ENCODE data around the gene HYKK.
A peak's percentile ranks its signal among the peaks of the same experiment; 100 is the strongest.

Gene HYKK, protein sequence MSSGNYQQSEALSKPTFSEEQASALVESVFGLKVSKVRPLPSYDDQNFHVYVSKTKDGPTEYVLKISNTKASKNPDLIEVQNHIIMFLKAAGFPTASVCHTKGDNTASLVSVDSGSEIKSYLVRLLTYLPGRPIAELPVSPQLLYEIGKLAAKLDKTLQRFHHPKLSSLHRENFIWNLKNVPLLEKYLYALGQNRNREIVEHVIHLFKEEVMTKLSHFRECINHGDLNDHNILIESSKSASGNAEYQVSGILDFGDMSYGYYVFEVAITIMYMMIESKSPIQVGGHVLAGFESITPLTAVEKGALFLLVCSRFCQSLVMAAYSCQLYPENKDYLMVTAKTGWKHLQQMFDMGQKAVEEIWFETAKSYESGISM

DNA sequence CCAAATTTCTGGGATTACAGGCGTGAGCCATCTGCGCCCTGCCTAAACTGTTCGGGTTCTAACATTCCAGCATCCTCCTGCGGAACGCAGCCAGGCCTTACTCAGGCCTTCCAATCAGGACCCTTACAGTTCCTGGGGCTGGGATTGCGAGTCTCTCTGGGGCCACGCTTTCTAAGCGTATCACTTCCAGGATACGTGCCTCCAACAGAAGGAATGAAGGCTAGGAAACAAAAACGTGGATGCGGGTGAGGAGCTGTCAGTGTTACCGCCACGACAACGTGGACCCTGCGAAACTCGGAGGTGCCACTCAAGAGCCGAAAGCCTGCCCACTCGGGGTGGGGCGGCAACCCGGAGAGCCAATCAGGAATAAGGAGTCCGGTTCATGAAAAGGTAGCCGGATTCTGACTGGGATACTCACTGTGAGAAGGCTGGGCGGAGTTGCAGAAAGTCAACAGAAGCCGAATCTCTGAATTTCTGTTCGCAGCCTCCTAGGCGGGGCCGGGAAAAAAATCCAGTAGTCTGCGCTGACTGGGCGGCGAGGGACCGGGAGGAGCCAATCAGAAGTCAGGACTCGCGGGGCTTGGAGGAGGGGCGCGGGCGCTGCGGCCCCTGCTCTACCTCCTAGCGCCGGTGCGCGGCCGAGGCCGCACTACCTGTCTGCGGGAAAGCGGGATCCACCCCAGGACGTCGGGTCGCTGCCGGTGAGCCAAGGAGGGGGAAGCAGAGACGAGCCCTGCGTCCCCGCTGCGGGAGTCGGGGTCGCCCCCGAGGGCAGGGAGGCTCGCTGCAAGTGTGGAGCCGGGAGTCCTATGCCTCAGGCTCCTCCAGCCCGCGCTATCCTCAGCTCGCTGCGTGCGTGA is at the start of gene HYKK:
Gene HYKK, plus strand, starts transcription at position 607 of the 860 bp plus-strand sequence. CDS start 5,512 bp downstream, outside the sequence.
- H3K4me3 ChIP-seq (ENCODE audit: insufficient read length, low read depth) = peak within 1 kb of the TSS; percentile 87
- no peak for TF ChIP-seq SUZ12 (IDR thresholded peaks at IDR 0.05; ENCODE audit: extremely low read depth, insufficient read depth, insufficient read length)
- TF ChIP-seq YY1 (IDR thresholded peaks at IDR 0.05; ENCODE audit: insufficient read depth, insufficient read length) = no peak
- no peak for TF ChIP-seq ZNF274 (IDR thresholded peaks at IDR 0.05; ENCODE audit: low read depth, low read length)
- H3K4me1 ChIP-seq (ENCODE audit: insufficient read depth, insufficient read length) = no peaks in the 10 kb centered on the region
- peak within 1 kb of the TSS; percentile 88 for H3K9ac ChIP-seq (ENCODE audit: insufficient read length, low read depth)
- H3K9me3 ChIP-seq (ENCODE audit: insufficient read depth, low read length) = peaks cover 12% of the 10 kb centered on the region; the same call in 1 of the 2 replicates
- no peaks in the 10 kb centered on the region for H3K36me3 ChIP-seq (ENCODE audit: insufficient read depth, insufficient read length, low read length)
- peaks cover 27% of the 10 kb centered on the region for H3K27me3 ChIP-seq (ENCODE audit: insufficient read depth, insufficient read length)
- peak; percentile 96 for DNase-seq (ENCODE audit: low read depth, low spot score)

DNA sequence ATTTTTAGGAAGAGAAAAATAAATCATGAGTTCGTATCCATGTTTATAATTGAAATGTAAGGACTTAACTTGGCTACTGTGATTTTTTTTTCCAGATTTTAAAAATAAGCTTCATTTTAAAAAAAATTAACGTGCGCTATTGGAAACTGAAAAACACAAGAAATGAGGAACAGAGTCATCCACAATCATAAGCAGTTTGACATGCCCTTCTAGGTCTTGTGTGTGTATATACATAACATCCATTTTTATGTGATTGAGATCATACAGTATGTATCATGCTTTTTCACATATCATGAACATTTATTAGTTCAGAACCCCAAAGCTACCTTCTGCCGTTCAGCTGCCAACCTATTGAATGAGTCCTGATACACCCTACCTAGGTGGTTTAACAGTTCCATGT is 46.6 kb upstream of the HYKK start:
- no peak for DNase-seq (ENCODE audit: low read depth, low spot score)
- TF ChIP-seq SUZ12 (IDR thresholded peaks at IDR 0.05; ENCODE audit: extremely low read depth, insufficient read depth, insufficient read length) (no peak), YY1 (IDR thresholded peaks at IDR 0.05; ENCODE audit: insufficient read depth, insufficient read length) (no peak), ZNF274 (IDR thresholded peaks at IDR 0.05; ENCODE audit: low read depth, low read length) (no peak)
- H3K36me3 ChIP-seq (ENCODE audit: insufficient read depth, insufficient read length, low read length) = peaks cover 44% of the 10 kb centered on the region

DNA sequence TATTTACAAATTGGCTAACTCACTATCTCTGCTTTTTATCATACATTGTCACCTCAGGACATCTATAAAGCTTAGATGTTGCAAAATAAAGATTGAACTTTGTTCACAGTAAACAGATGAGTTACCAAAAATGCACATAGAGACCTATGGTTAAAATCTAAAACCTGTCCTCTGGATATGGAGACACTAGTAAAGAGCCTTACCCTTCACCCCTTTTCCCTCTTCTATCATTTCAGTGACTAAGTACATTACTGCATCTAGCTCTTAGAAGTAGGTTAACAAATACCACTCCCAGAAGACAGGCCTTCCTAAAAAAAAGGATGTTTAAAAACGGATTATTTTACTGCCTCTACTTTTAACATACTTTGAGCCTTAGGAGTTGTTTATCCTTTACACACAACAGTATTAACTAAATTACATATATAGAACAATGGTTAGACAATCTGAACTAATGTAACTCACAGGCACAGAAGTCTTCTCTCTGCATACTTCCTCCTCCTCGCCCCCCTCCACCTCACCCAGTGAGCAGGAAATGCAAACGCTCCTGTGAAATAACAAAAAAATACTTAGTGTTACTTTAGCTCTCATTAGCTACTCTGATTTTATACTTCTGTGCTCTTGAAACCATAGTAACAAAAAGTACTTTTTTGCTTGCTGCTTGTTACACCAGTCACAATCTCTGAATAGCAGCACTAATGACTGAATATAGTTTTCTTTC is 46.0 kb upstream of the HYKK start:
- Histone ChIP-seq H3K4me3 (ENCODE audit: insufficient read length, low read depth) (no peak overlapping the region), H3K4me1 (ENCODE audit: insufficient read depth, insufficient read length) (no peaks in the 10 kb centered on the region), H3K9me3 (ENCODE audit: insufficient read depth, low read length) (no peaks in the 10 kb centered on the region), H3K36me3 (ENCODE audit: insufficient read depth, insufficient read length, low read length) (peaks cover 49% of the 10 kb centered on the region), H3K27me3 (ENCODE audit: insufficient read depth, insufficient read length) (no peaks in the 10 kb centered on the region), H3K9ac (ENCODE audit: insufficient read length, low read depth) (no peak overlapping the region)
- no peak for DNase-seq (ENCODE audit: low read depth, low spot score)
- no peak for TF ChIP-seq ZNF274 (IDR thresholded peaks at IDR 0.05; ENCODE audit: low read depth, low read length)
- TF ChIP-seq YY1 (IDR thresholded peaks at IDR 0.05; ENCODE audit: insufficient read depth, insufficient read length) = no peak
- TF ChIP-seq SUZ12 (IDR thresholded peaks at IDR 0.05; ENCODE audit: extremely low read depth, insufficient read depth, insufficient read length) = no peak

More for the DNA sequence above, 46.6 kb upstream of the HYKK start:
- Histone ChIP-seq H3K27me3 (ENCODE audit: insufficient read depth, insufficient read length) (no peaks in the 10 kb centered on the region), H3K9me3 (ENCODE audit: insufficient read depth, low read length) (no peaks in the 10 kb centered on the region), H3K4me1 (ENCODE audit: insufficient read depth, insufficient read length) (no peaks in the 10 kb centered on the region), H3K4me3 (ENCODE audit: insufficient read length, low read depth) (no peak overlapping the region), H3K9ac (ENCODE audit: insufficient read length, low read depth) (no peak overlapping the region)

DNA sequence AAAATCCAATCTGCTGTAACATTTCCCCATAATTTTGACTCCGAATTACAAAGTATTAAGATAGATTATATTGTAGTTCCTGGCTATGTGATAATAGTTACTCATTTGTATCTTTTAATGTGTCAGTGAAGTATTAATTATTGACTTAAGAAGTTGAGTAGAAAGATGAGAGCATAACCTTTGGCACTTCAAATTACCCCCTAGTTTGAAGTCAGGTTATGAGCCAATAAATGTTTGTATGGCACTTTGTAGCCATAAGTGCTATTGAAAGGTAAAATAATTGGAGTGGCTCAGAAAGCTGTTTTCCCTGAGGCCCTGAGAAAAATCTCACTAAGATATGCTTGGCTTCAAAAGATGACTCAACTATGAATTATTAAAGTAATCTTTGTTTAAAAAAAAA is 38.3 kb upstream of the HYKK start:
- no peak overlapping the region for H3K9ac ChIP-seq (ENCODE audit: insufficient read length, low read depth)
- peaks cover 93% of the 10 kb centered on the region for H3K36me3 ChIP-seq (ENCODE audit: insufficient read depth, insufficient read length, low read length)
- H3K4me3 ChIP-seq (ENCODE audit: insufficient read length, low read depth) = no peak overlapping the region
- H3K9me3 ChIP-seq (ENCODE audit: insufficient read depth, low read length) = no peaks in the 10 kb centered on the region
- no peaks in the 10 kb centered on the region for H3K4me1 ChIP-seq (ENCODE audit: insufficient read depth, insufficient read length)
- TF ChIP-seq YY1 (IDR thresholded peaks at IDR 0.05; ENCODE audit: insufficient read depth, insufficient read length) (no peak), SUZ12 (IDR thresholded peaks at IDR 0.05; ENCODE audit: extremely low read depth, insufficient read depth, insufficient read length) (no peak), ZNF274 (IDR thresholded peaks at IDR 0.05; ENCODE audit: low read depth, low read length) (no peak)
- no peak for DNase-seq (ENCODE audit: low read depth, low spot score)
- no peaks in the 10 kb centered on the region for H3K27me3 ChIP-seq (ENCODE audit: insufficient read depth, insufficient read length)

DNA sequence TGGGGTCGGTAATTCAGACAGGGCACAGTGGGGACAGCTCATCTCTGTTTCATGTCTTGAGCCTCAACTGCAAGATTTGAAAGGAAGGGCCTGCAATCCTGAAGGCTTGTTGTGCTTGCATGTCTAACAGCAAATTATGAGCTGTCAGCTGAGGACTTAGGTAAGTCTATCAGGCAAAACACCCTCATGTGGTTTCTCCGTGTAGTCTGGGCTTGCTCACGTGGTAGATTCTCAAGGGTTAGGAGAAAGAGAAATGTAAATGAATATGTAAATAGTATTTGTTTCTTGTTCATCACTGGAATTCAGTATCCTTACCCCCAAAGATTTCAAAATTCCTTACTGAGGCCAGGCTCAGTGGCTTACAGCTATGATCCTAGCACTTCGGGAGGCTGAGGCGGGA is 30.1 kb upstream of the HYKK start:
- no peak for DNase-seq (ENCODE audit: low read depth, low spot score)
- Histone ChIP-seq H3K36me3 (ENCODE audit: insufficient read depth, insufficient read length, low read length) (peaks cover 85% of the 10 kb centered on the region), H3K9ac (ENCODE audit: insufficient read length, low read depth) (no peak overlapping the region), H3K4me1 (ENCODE audit: insufficient read depth, insufficient read length) (no peaks in the 10 kb centered on the region), H3K9me3 (ENCODE audit: insufficient read depth, low read length) (no peaks in the 10 kb centered on the region), H3K27me3 (ENCODE audit: insufficient read depth, insufficient read length) (no peaks in the 10 kb centered on the region), H3K4me3 (ENCODE audit: insufficient read length, low read depth) (no peak overlapping the region)
- TF ChIP-seq SUZ12 (IDR thresholded peaks at IDR 0.05; ENCODE audit: extremely low read depth, insufficient read depth, insufficient read length) (no peak), YY1 (IDR thresholded peaks at IDR 0.05; ENCODE audit: insufficient read depth, insufficient read length) (no peak), ZNF274 (IDR thresholded peaks at IDR 0.05; ENCODE audit: low read depth, low read length) (no peak)

DNA sequence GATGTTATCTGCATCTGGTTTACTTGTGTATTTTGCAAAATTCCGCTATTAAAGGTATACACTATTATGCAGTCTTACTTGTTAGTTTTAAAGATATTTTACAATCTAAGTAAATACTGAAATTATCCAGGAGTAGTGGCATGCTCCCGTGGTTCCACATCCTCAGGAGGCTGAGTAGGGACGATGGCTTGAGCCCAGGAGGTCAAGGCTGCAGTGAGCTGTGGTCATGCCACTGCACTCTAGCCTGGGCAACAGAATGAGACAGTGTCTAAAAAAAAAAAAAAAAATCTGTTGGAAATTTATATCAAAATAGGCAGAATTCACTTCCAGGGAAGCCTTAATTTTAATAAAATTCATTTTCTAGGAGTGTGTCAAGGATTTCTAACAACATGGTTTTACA is 27.7 kb upstream of the HYKK start:
- Histone ChIP-seq H3K4me1 (ENCODE audit: insufficient read depth, insufficient read length) (no peaks in the 10 kb centered on the region), H3K27me3 (ENCODE audit: insufficient read depth, insufficient read length) (no peaks in the 10 kb centered on the region), H3K9ac (ENCODE audit: insufficient read length, low read depth) (no peak overlapping the region), H3K9me3 (ENCODE audit: insufficient read depth, low read length) (no peaks in the 10 kb centered on the region), H3K36me3 (ENCODE audit: insufficient read depth, insufficient read length, low read length) (peaks cover 83% of the 10 kb centered on the region), H3K4me3 (ENCODE audit: insufficient read length, low read depth) (no peak overlapping the region)
- no peak for DNase-seq (ENCODE audit: low read depth, low spot score)
- TF ChIP-seq YY1 (IDR thresholded peaks at IDR 0.05; ENCODE audit: insufficient read depth, insufficient read length) (no peak), SUZ12 (IDR thresholded peaks at IDR 0.05; ENCODE audit: extremely low read depth, insufficient read depth, insufficient read length) (no peak), ZNF274 (IDR thresholded peaks at IDR 0.05; ENCODE audit: low read depth, low read length) (no peak)

All from NT2/D1 (cell line).